GM21529 (cell line): ENCODE measurements around the gene ELFN1.
"Not testable (repeated sequence)": the region's sequence is repeated elsewhere in the genome, so short reads cannot be mapped to it uniquely, and the experiment has no call there.

Experiments used
- ATAC-seq: cut with Tn5 transposase; IDR thresholded peaks from one replicate; pipeline ENCODE4 v1.9.1; 2021; ENCODE audit not compliant: unreplicated experiment

The ELFN1 gene

GRCh38 chr7:1752771-1753563, 82.9 kb downstream of the ELFN1 start:
- no peak for ATAC-seq

DNA sequence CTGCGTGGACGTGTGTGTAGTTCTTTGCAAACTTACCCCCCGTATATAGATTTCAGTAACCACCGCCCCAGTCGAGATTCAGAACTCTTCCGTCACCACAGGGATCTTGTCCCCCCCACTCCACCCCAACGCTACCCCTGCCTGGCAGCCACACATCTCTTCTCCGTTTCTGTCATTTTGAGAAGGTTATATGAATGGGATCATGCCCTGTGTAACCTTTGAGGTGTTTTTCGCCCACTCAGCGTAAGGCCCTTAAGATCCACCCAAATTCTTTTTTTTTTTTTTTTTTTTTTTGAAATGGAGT, 83.4 kb downstream of the ELFN1 start:
- ATAC-seq: no peak

DNA sequence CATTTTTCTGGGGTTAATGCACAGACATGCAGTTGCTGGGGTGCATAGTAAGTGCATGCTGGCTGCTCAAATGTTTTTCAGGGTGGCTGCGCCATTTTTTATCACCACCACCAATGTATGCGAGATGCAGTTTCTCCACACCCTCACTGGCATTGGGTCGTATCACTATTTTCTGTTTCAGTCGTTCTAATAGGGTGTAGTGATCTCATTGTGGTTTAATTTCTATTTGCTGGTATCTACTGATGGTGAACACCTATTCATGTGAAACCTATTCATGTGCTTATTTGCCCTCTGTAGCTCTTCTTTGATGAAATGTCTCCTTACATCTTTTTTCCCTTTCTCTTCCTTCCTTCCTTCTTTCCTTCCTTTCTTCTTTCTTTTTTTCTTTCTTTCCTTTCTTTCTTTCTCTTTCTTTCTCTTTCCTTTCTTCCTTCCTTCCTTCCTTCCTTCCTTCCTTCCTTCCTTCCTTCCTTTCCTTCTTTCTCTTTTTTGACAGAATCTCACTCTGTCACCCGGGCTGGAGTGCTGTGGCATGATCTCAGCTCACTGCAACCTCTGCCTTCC, 84.3 kb downstream of the ELFN1 start:
- no peak for ATAC-seq

DNA sequence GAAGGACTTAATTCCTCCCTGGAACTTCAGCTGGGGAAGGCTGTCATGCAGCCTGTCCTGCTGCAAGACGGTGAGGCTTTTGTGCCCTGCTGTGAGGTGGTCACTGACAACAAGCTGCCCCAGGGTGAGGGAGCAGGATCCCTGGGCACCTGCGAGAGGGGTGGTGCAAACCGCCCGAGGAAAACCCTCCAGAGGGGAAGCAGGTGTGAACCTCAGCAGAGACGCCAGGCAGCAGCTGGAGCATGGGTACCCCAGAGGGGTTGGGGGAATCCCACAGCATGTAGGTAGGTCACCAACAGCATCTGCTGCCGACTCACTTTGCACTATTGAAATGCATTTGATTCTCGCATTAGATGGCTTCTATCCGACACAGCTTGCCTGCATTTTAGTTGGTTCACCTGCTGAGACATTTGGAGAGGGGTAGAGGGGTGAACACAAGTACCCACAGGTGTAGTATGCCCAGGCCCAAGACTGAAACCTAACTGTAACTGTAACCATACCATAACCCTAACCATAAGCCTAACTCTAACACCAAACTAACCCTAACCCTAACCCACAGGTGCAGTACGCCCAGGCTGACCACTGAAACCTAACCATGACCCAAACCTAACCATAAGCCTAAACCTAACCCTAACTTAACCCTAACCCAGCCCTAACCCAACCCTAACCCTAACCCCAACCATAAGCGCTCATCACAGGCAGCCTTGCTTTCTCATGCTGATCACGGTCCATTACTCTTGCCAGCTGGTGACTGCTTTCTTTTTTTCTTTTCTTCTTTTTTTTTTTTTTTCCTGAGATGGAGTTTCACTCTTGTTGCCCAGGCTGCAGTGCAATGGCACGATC, 85.9 kb downstream of the ELFN1 start:
- no peak for ATAC-seq

GRCh38 chr7:1757601-1758000, 87.5 kb downstream of the ELFN1 start:
- no peak for ATAC-seq

DNA sequence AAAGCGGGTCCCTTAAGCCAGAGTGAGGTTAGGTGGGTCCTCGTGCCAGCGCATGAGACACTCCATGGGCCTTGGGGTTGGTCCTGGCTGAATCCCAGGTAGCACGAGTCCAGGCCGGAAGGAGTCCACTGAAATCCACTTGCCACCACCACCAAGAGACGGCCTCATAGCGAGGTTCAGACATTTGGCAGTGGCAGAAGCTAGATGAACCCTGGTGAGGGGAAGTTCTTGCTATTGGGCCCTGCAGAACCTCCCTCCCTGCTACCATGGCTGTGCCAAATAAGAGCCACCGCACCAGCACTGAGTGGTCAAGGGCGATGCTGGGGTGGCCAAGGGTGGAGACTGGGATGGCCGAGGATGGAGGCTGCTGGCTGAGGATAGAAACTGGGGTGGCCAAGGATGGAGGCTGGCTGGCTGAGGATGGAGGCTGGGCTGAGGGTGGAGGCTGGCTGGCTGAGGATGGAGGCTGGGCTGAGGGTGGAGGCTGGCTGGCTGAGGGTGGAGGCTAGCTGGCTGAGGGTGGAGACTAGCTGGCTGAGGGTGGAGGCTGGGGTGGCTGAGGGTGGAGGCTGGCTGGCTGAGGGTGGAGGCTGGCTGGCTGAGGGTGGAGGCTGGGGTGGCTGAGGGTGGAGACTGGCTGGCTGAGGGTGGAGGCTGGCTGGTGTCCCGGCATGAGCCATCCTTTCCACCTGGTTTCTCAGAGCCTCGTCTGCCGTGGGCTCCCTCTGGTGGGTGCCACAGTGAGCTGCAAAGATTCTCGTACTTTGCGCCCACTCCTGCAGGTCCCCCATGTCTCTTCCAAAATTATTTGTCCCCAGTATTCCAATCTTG, 88.2 kb downstream of the ELFN1 start:
- ATAC-seq: no peak

DNA sequence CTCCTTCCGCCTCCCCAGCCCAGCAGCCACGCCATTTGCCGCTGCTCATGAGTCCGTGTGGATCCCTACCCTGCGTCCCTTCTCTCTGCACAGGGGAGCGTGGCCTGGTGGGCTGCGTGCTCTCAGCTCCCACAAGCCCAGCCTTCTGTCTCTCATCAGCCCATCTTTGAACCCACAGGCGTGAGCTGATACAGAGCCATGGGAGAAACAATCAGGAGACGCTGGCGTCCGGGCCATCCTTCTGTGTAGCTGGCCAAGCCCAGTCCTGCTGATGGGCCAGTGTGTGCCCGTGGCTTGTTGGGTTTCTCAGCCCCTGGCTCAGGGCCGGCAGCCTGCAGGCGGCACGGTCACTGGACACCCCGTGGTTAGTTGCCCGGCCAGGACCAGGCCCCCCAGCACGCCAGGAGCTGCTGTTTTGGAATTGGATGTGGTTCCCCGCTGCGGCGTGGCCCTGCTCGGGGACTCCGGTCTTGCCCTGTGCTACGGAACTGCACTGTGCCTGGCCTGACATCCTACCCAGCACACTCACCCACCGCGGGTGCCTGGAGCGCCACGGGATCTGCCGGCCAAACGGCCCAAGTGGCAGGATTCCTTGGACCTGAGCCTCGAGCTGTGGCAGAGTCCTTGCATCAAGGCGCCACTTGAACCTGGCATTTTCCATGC, 88.9 kb downstream of the ELFN1 start:
- no peak for ATAC-seq

DNA sequence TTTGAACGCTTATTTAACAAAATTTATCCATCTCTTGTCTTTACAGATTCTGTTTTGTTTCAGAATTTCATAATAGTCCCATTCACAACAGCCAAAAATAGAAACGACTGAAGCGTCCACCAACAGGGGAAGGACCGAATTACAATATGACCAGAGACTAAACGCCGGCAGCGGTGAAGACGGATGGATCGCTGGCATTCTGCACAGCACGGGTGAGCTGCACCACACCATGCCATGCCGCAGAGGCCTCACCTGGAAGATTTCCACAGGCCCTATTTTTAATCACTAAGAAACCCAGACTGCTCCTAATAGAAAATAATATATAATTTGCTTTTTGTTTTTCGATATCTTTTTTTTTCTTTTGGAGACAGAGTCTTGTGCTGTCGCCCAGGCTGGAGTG, 91.0 kb downstream of the ELFN1 start:
- no peak for ATAC-seq

- ATAC-seq: no peak
These were observed 91.7 kb downstream of the ELFN1 start for GRCh38 chr7:1761774-1762173.

DNA sequence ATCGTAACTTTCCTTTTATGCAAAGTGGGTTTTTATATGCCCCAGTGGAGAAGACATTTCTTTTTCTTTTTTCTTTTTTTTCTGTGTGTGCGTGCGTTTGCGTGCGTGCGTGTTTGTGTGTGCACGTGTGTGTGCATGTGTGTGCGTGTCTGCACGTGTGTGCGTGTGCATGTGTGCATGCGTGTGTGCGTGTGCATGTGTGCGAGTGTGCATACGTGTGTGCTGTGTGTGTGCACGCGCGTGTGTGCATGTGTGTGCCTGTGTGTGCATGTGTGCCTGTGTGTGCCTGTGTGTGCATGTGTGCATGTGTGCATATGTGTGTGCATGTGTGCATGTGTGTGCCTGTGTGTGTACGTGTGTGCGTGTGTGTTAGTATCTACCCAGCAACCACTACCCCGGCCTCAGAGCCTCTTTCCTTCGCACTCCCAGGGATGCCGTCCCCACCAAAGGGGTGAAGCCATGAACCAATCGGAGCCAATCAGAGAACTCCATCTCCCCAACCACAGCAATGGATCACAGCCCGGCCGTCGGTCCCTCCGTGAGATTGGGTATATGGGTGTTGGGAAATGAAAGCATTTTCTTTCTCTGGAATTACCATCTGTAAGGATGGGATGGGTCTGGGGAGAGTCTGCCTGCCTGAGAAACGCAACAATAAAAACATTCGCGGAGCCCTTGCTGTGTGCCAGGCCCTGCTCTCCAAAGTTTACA, 92.3 kb downstream of the ELFN1 start:
- ATAC-seq: no peak

DNA sequence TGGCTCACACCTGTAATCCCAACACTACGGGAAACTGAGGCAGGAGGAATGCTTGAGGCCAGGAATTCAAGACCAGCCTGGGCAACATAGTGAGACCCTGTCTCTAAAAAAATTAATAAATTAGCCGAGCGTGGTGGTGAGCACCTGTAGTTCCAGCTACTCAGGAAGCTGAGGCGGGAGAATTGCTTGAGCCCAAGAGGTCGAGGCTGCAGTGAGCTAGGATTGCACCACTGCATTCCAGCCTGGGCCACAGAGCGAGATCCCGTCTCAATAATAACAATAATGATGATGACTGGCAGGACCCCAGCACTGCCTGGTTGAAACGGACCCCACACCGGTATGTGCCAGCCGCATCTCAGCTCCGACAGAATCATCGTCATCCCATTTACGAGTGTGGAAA, 93.0 kb downstream of the ELFN1 start:
- no peak for ATAC-seq

DNA sequence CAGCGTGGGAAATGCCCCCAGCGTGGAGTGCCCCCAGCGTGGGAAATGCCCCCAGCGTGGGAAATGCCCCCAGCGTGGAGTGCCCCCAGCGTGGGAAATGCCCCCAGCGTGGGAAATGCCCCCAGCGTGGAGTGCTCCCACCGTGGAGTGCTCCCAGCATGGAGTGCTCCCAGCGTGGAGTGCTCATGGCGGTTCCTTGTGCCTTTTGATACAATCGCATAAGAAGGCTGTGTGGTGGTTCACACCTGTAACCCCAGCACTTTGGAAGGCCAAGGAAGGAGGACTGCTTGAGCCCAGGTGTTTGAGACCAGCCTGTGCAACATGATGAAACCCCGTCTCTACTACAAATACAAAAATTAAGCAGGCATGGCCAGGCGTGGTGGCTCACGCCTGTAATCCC, 93.8 kb downstream of the ELFN1 start:
- not testable (repeated sequence) for ATAC-seq

DNA sequence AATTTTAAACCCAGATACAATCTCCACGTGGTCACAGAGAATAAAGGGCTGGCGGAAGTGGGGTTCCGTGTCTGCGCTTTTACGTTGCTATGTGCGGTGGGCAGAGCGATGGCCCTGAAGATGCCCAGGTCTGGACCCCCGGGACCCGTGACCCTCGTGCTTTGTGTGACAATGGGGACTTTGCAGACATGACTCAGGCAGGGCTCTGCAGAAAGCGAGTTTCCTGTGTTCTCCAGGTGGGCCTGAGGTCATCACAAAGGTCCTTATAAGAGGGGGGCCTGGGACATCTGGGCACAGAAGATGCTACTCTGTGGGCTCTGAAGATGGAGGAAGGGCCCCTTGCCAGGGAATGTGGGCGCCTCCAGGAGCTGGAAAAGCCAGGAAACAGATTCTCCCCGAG, 95.3 kb downstream of the ELFN1 start:
- ATAC-seq: no peak

- ATAC-seq: no peak
These were observed 97.4 kb downstream of the ELFN1 start for GRCh38 chr7:1767524-1767923.

GRCh38 chr7:1768832-1769231, 98.8 kb downstream of the ELFN1 start:
- no peak for ATAC-seq

DNA sequence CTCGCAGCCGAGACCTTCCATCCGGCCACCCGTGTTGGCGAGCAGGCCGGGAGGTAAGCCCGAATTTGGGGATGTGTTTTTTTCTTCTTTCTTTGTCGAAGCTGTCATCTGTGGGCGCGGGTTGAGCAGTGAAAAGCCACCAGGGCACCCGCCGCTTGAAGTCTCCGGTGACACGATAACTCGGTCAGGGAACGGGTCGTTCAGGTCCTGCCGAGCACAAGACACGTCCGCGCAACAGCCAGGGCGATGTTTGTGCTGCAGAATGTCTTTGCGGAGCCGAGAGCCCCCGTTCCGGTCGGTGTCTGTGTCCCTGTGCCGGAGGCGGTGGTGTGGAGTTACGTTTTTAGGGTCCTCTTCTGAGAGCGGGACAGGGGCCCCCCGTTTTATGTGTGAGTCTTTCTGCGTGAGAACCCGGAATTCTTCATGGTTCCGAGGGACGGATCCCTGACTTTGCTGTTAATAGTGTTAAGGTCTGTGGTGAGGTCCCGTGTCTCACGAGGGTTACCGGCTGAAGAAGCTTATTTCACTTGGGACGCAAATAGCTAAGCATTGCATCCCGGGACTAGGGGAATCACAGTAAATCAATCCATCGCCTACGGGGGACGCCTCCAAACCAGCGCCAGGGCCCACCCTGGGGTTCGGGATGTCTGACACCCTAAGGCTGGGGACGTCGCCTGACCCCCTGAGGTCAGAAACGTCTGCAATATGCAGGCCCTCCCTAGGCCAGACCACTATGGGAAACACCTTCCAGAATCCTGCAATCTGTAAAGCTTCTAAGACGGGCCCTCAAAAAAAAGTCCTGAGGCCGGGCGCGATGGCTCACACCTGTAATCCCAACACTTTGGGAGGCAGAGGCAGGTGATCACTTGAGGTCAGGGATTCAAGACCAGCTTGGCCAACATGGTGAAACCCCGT, 99.5 kb downstream of the ELFN1 start:
- ATAC-seq: no peak

- ATAC-seq: no peak
These were observed 100.3 kb downstream of the ELFN1 start for GRCh38 chr7:1770331-1770730.

GRCh38 chr7:1775389-1775788, 105.3 kb downstream of the ELFN1 start:
- no peak for ATAC-seq

- no peak for ATAC-seq
These were observed 107.0 kb downstream of the ELFN1 start for GRCh38 chr7:1777122-1777521.
